Motor neuron (in vitro differentiated cells): ENCODE data around the gene LNPEP. TPM values are rescaled to one million over a fixed set of nuclear protein-coding genes. Genes with fewer than 3 reads are reported as not detected.
"Not testable (repeated sequence)": the region's sequence is repeated elsewhere in the genome, so short reads cannot be mapped to it uniquely, and the experiment has no call there.

ENCODE experiments used
- ATAC-seq, 8 experiments: fragments of 200-7000 bp; cut with Tn5 transposase; replicated peaks in 6 of 8; 2 replicates each; pipeline ENCODE4 v1.8.0; 2021; ENCODE audit warnings: mild to moderate bottlenecking in 8 of 8, moderate library complexity in 8 of 8
- H3K27ac ChIP-seq, 2 donors: fragments of 250-450 bp; sonication (Bioruptor Pico); 2 replicates each; pipeline ENCODE4 v1.9.0; 2021; ENCODE audit warnings: antibody characterized with exemption in 2 of 2, mild to moderate bottlenecking in 2 of 2, moderate library complexity in 1 of 2
- H3K4me1 ChIP-seq, 2 donors: fragments of 250-450 bp; sonication (Bioruptor Pico); replicated peaks in 1 of 2; 2 replicates each; pipeline ENCODE4 v1.6.1; 2021; ENCODE audit warnings: antibody characterized with exemption in 2 of 2, mild to moderate bottlenecking in 2 of 2, moderate library complexity in 1 of 2
- H3K4me3 ChIP-seq, 5 donors: fragments of 250-450 bp; sonication (Bioruptor Pico); 2 replicates each; pipeline ENCODE4 v1.9.0; 2021; ENCODE audit warnings: antibody characterized with exemption in 5 of 5, mild to moderate bottlenecking in 5 of 5, moderate library complexity in 4 of 5
- WGBS, 10 experiments: fragments of 450-650 bp; shearing (Covaris generic); methylation state at CpG; one replicate each; pipeline ENCODE4 v1.0.0; 2022; 5-methylcytosine and 5-hydroxymethylcytosine counted together
- in situ Hi-C, 9 experiments: fragments of 400-800 bp; cut with MboI; loops; one replicate each; pipeline ENCODE4 v1.15.0; 2021; ENCODE audit warnings: low sequenced_read_pairs in 9 of 9, low pct_unique_long_range_greater_than_20kb in 2 of 9; ENCODE audit not compliant: unreplicated experiment in 9 of 9
- total RNA-seq, 8 experiments: library from RNA; unstranded; fragments of 300-600 nt; gene quantifications; 2 replicates each; pipeline versions ENCODE4 v1.2.3 to v1.2.4, GENCODE V29; 2022

The LNPEP gene
- total RNA-seq, 8 experiments from 2014 or later = 11.7 to 52.2 (median 18.6) TPM

- Histone ChIP-seq H3K4me1 (no peaks in the 10 kb centered on the region), H3K4me3 (no peak overlapping the region), H3K27ac (no peak overlapping the region)
- in situ Hi-C loops = no loop called here
- WGBS, 10 experiments = 65 to 100% (median 81%) methylated on average over 1 to 4 of the region's 4 CpGs; no CpG with 5 or more reads in 2 of the 10 experiments
- no peak for ATAC-seq
These were observed 131.5 kb downstream of the LNPEP start for GRCh38 chr5:97067296-97067850.

GRCh38 chr5:97070234-97070633, 134.4 kb downstream of the LNPEP start:
- no peak for ATAC-seq
- Histone ChIP-seq H3K4me3 (no peak overlapping the region), H3K4me1 (no peaks in the 10 kb centered on the region), H3K27ac (no peak overlapping the region)
- in situ Hi-C loops = no loop called here

GRCh38 chr5:97071101-97071500, 135.2 kb downstream of the LNPEP start:
- peak in 3 of 8 experiments; percentile 23 to 89 (median 59) for ATAC-seq
- Histone ChIP-seq H3K4me3 (no peak overlapping the region), H3K27ac (no peak overlapping the region), H3K4me1 (no peaks in the 10 kb centered on the region)
- 11 to 82% (median 73%) methylated on average over 3 to 8 of the region's 8 CpGs for WGBS, 10 experiments
- in situ Hi-C loops = no loop called here

GRCh38 chr5:97071993-97072392, 136.1 kb downstream of the LNPEP start:
- 17 to 94% (median 75%) methylated on average over 1 to 4 of the region's 4 CpGs; no CpG with 5 or more reads in 1 of the 10 experiments for WGBS, 10 experiments
- in situ Hi-C loops = no loop called here
- no peak for ATAC-seq

GRCh38 chr5:97072696-97073095, 136.8 kb downstream of the LNPEP start:
- in situ Hi-C loops = no loop called here
- no peaks in the 10 kb centered on the region for H3K4me1 ChIP-seq
- no peak for ATAC-seq
- H3K27ac ChIP-seq = no peak overlapping the region
- no peak overlapping the region for H3K4me3 ChIP-seq
- WGBS, 10 experiments = 0 to 100% (median 90%) methylated on average over 1 to 2 of the region's 2 CpGs; no CpG with 5 or more reads in 7 of the 10 experiments

More at GRCh38 chr5:97071993-97072392, 136.1 kb downstream of the LNPEP start:
- Histone ChIP-seq H3K27ac (no peak overlapping the region), H3K4me3 (no peak overlapping the region), H3K4me1 (no peaks in the 10 kb centered on the region)

- H3K4me1 ChIP-seq = no peaks in the 10 kb centered on the region
- in situ Hi-C loops = no loop called here
- H3K27ac ChIP-seq = no peak overlapping the region
- H3K4me3 ChIP-seq = no peak overlapping the region
- 60 to 100% (median 100%) methylated on average over 1 of the region's 3 CpGs; no CpG with 5 or more reads in 7 of the 10 experiments for WGBS, 10 experiments
- ATAC-seq = no peak
These were observed 137.5 kb downstream of the LNPEP start for GRCh38 chr5:97073420-97073819.

- Histone ChIP-seq H3K27ac (no peak overlapping the region), H3K4me3 (no peak overlapping the region), H3K4me1 (no peaks in the 10 kb centered on the region)
- in situ Hi-C loops = no loop called here
- WGBS, 10 experiments = 70 to 100% (median 87%) methylated on average over 2 to 4 of the region's 4 CpGs
- ATAC-seq = no peak
These were observed 139.1 kb downstream of the LNPEP start for GRCh38 chr5:97074859-97075489.

- Histone ChIP-seq H3K27ac (no peak overlapping the region), H3K4me1 (no peaks in the 10 kb centered on the region), H3K4me3 (no peak overlapping the region)
- ATAC-seq = no peak
- whole genome bisulfite sequencing, 10 experiments = 0 to 100% (median 77%) methylated on average over 1 to 5 of the region's 5 CpGs; no CpG with 5 or more reads in 2 of the 10 experiments
- in situ Hi-C loops = no loop called here
These were observed 139.8 kb downstream of the LNPEP start for GRCh38 chr5:97075649-97076048.

- in situ Hi-C loops = no loop called here
These were observed 140.2 kb downstream of the LNPEP start for GRCh38 chr5:97076098-97076497.

GRCh38 chr5:97077246-97077645, 141.4 kb downstream of the LNPEP start:
- WGBS, 10 experiments = 60 to 100% (median 88%) methylated on average over 1 to 4 of the region's 4 CpGs

More at GRCh38 chr5:97076098-97076497, 140.2 kb downstream of the LNPEP start:
- Histone ChIP-seq H3K4me1 (no peaks in the 10 kb centered on the region), H3K4me3 (no peak overlapping the region), H3K27ac (no peak overlapping the region)
- ATAC-seq = no peak

GRCh38 chr5:97078958-97079743, 143.3 kb downstream of the LNPEP start:
- ATAC-seq = peak in 1 of 8 experiments; percentile 58
- Histone ChIP-seq H3K27ac (no peak overlapping the region), H3K4me3 (no peak overlapping the region), H3K4me1 (no peaks in the 10 kb centered on the region)
- WGBS, 10 experiments = 20 to 100% (median 72%) methylated on average over 1 to 4 of the region's 4 CpGs; no CpG with 5 or more reads in 1 of the 10 experiments
- in situ Hi-C loops = no loop called here

More at GRCh38 chr5:97077246-97077645, 141.4 kb downstream of the LNPEP start:
- in situ Hi-C loops = no loop called here
- Histone ChIP-seq H3K27ac (no peak overlapping the region), H3K4me3 (no peak overlapping the region), H3K4me1 (no peaks in the 10 kb centered on the region)
- ATAC-seq = no peak

- H3K27ac ChIP-seq, in situ Hi-C loops, H3K4me1 ChIP-seq, H3K4me3 ChIP-seq, ATAC-seq: not testable (repeated sequence)
- WGBS, 10 experiments = 0 to 96% (median 46%) methylated on average over 1 to 5 of the region's 21 CpGs; no CpG with 5 or more reads in 4 of the 10 experiments
These were observed 149.0 kb downstream of the LNPEP start for GRCh38 chr5:97084782-97085458.
